DND-41 (cell line): ENCODE data around the gene EXOSC2.

Experiments
- ATAC-seq: fragments of 200-7000 bp; cut with Tn5 transposase; 3 replicates; pipeline ENCODE4 v1.9.1; 2021; ENCODE audit warnings: low read depth; ENCODE audit not compliant: insufficient read depth
- DNase-seq: peaks from one replicate; pipeline ENCODE4 v3.0.0-alpha.2; 2020
- H2AFZ ChIP-seq: 2 replicates; pipeline ENCODE4 v1.6.0; 2012; ENCODE audit warnings: low read depth, low read length
- H3K27ac ChIP-seq: 2 replicates; pipeline ENCODE4 v1.5.1; 2012; ENCODE audit warnings: low read length, inconsistent platforms
- H3K27me3 ChIP-seq: fragments of 200-600 bp; sonication (generic); 2 replicates; pipeline ENCODE4 v1.6.0; 2012; ENCODE audit warnings: low read length, mild to moderate bottlenecking, inconsistent platforms; ENCODE audit not compliant: insufficient read depth, poor library complexity
- H3K36me3 ChIP-seq: 2 replicates; pipeline ENCODE4 v1.5.1; 2012; ENCODE audit warnings: low read length, inconsistent platforms; ENCODE audit not compliant: insufficient read depth
- H3K4me1 ChIP-seq: 2 replicates; pipeline ENCODE4 v1.5.1; 2012; ENCODE audit warnings: mild to moderate bottlenecking, low read length; ENCODE audit not compliant: insufficient read depth
- H3K4me2 ChIP-seq: 2 replicates; pipeline ENCODE4 v1.6.0; 2012; ENCODE audit warnings: mild to moderate bottlenecking, moderate library complexity, low read length, inconsistent platforms; ENCODE audit not compliant: insufficient read depth
- H3K4me3 ChIP-seq, 2 experiments: fragments of 200-600 bp in 1 of 2; shearing (Covaris generic) in 1 of 2; 2 replicates each; pipeline ENCODE4 v1.5.1; 2012 to 2016; ENCODE audit warnings: inconsistent platforms in 2 of 2, low read length in 2 of 2, mild to moderate bottlenecking in 2 of 2, low read depth in 1 of 2, moderate library complexity in 1 of 2
- H3K79me2 ChIP-seq: 2 replicates; pipeline ENCODE4 v1.6.0; 2012; ENCODE audit warnings: low read length, inconsistent platforms; ENCODE audit not compliant: insufficient read depth
- H3K9ac ChIP-seq: 2 replicates; pipeline ENCODE4 v1.6.0; 2012; ENCODE audit warnings: low read depth, mild to moderate bottlenecking, inconsistent platforms, low read length, moderate library complexity
- H3K9me3 ChIP-seq: 2 replicates; pipeline ENCODE4 v1.5.1; 2012; ENCODE audit warnings: low read length, moderate library complexity, mild to moderate bottlenecking, inconsistent platforms; ENCODE audit not compliant: insufficient read depth, severe bottlenecking
- H4K20me1 ChIP-seq: 2 replicates; pipeline ENCODE4 v1.6.0; 2012; ENCODE audit warnings: low read length; ENCODE audit not compliant: insufficient read depth
- EZH2 ChIP-seq: IDR thresholded peaks from 3 replicates; pipeline ENCODE4 v1.6.1; 2012; ENCODE audit warnings: borderline replicate concordance, low read depth, mild to moderate bottlenecking, moderate library complexity, low read length, inconsistent platforms; ENCODE audit not compliant: severe bottlenecking
- TF ChIP-seq, protein P1 (sequence below): IDR thresholded peaks from 2 replicates; pipeline ENCODE4 v1.5.1; 2012; ENCODE audit warnings: borderline replicate concordance, low read length, moderate library complexity, mild to moderate bottlenecking; ENCODE audit not compliant: poor library complexity, severe bottlenecking; ENCODE audit errors: extremely low read depth

EXOSC2 gene

DNA sequence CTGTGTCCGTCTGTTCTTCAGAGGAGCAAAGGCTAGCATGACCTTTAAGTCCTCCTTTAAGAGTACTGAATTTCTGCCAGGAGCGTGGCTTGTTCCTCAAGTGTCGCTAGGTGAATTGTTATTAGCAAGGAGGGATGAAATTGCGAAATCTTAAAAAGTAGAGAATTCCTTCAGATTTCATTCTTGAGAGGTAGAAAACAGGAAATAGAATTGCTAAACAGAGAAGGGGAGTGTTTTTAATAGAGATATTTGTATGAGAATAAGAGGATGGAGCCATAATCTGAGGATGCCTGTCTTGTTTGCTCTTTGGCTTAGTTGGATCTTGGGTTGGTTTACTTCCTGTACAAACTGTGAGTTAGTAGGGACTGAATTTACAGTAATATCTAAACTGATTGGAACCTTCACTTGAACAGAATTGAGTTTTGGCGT, 39.2 kb downstream of the EXOSC2 start:
- peaks cover 12% of the 10 kb centered on the region; the same call in 1 of the 2 replicates for H4K20me1 ChIP-seq
- H3K4me3 ChIP-seq, result no peak overlapping the region
- no peak overlapping the region for H3K27ac ChIP-seq
- no peak overlapping the region for H3K9ac ChIP-seq
- ATAC-seq (no peak), DNase-seq (no peak)
- no peak overlapping the region for H3K4me2 ChIP-seq
- peaks cover 19% of the 10 kb centered on the region; the same call in 1 of the 2 replicates for H3K79me2 ChIP-seq
- TF ChIP-seq, protein P1, sequence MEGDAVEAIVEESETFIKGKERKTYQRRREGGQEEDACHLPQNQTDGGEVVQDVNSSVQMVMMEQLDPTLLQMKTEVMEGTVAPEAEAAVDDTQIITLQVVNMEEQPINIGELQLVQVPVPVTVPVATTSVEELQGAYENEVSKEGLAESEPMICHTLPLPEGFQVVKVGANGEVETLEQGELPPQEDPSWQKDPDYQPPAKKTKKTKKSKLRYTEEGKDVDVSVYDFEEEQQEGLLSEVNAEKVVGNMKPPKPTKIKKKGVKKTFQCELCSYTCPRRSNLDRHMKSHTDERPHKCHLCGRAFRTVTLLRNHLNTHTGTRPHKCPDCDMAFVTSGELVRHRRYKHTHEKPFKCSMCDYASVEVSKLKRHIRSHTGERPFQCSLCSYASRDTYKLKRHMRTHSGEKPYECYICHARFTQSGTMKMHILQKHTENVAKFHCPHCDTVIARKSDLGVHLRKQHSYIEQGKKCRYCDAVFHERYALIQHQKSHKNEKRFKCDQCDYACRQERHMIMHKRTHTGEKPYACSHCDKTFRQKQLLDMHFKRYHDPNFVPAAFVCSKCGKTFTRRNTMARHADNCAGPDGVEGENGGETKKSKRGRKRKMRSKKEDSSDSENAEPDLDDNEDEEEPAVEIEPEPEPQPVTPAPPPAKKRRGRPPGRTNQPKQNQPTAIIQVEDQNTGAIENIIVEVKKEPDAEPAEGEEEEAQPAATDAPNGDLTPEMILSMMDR, result no peak
- TF ChIP-seq EZH2, result no peak
- no peaks in the 10 kb centered on the region for H3K36me3 ChIP-seq
- no peak overlapping the region for H2AFZ ChIP-seq
- no peaks in the 10 kb centered on the region for H3K4me1 ChIP-seq
- H3K27me3 ChIP-seq, result no peaks in the 10 kb centered on the region
- H3K9me3 ChIP-seq, result no peaks in the 10 kb centered on the region

DNA sequence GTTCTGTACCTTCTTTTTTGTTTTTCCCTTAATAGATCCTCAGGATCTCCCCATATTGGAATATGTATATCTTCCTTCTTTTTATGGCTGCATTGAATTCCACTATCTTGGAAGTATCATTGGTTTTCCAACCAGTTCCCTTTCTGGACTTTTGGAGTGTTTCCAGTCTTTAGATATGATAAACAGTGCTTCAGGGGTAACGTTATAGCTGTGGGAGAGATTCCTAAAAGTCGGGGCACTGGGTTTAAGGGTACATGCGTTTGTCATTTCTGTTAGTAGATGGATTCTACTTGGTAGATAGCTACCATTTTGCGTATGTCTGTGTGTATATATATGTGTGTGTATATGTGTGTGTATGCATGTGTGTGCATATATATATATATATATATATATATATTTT, 42.0 kb downstream of the EXOSC2 start:
- Histone ChIP-seq H3K4me1 (no peaks in the 10 kb centered on the region), H2AFZ (no peak overlapping the region), H3K9me3 (no peaks in the 10 kb centered on the region), H3K27ac (no peak overlapping the region), H3K79me2 (peaks cover 17% of the 10 kb centered on the region; the same call in 1 of the 2 replicates), H4K20me1 (peaks cover 7% of the 10 kb centered on the region; the same call in 1 of the 2 replicates), H3K9ac (no peak overlapping the region), H3K4me2 (no peak overlapping the region), H3K36me3 (no peaks in the 10 kb centered on the region), H3K4me3 (no peak overlapping the region), H3K27me3 (no peaks in the 10 kb centered on the region)
- DNase-seq, result no peak
- ATAC-seq, result no peak
- TF ChIP-seq EZH2, result no peak
- TF ChIP-seq, protein P1, result no peak

DNA sequence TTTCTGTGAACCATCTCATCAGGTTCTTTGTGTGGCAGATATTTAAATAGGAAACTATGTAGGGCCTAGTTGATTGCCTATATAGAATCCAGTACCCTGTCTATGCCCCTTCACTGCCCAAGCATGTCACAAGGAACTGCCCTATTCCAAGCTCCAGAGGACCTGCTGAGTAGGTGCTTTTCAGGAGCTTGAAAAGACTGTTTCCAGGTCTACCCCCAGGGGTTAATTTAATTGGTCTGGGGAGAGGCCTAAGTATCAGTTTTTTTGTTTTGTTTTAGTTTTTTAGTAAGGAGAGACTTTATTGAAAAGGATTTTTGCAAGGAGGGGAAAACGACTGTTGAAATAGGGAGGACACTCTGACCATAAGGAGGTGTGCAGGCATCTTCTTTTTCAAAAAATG, 43.3 kb downstream of the EXOSC2 start:
- no peak overlapping the region for H3K9ac ChIP-seq
- H3K4me1 ChIP-seq, result no peaks in the 10 kb centered on the region
- H2AFZ ChIP-seq, result no peak overlapping the region
- peaks cover 2% of the 10 kb centered on the region; the same call in 1 of the 2 replicates for H3K36me3 ChIP-seq
- no peak overlapping the region for H3K4me2 ChIP-seq
- no peaks in the 10 kb centered on the region for H3K27me3 ChIP-seq
- DNase-seq, result no peak
- ATAC-seq, result no peak
- H3K4me3 ChIP-seq, result no peak overlapping the region
- peaks cover 7% of the 10 kb centered on the region; the same call in 1 of the 2 replicates for H4K20me1 ChIP-seq
- H3K9me3 ChIP-seq, result no peaks in the 10 kb centered on the region
- no peak for TF ChIP-seq EZH2
- TF ChIP-seq, protein P1, result no peak
- H3K27ac ChIP-seq, result no peak overlapping the region
- H3K79me2 ChIP-seq, result peaks cover 25% of the 10 kb centered on the region; the same call in 1 of the 2 replicates
